ENCODE measurements around the gene PCGF3.
"Not testable (repeated sequence)": the region's sequence is repeated elsewhere in the genome, so short reads cannot be mapped to it uniquely, and the experiment has no call there.

The PCGF3 gene

GRCh38 chr4:668219-668618 is 37.4 kb upstream of the PCGF3 start:
- not testable (repeated sequence) for DNase-seq (ENCODE audit: low read depth in 2 of 2)

DNA sequence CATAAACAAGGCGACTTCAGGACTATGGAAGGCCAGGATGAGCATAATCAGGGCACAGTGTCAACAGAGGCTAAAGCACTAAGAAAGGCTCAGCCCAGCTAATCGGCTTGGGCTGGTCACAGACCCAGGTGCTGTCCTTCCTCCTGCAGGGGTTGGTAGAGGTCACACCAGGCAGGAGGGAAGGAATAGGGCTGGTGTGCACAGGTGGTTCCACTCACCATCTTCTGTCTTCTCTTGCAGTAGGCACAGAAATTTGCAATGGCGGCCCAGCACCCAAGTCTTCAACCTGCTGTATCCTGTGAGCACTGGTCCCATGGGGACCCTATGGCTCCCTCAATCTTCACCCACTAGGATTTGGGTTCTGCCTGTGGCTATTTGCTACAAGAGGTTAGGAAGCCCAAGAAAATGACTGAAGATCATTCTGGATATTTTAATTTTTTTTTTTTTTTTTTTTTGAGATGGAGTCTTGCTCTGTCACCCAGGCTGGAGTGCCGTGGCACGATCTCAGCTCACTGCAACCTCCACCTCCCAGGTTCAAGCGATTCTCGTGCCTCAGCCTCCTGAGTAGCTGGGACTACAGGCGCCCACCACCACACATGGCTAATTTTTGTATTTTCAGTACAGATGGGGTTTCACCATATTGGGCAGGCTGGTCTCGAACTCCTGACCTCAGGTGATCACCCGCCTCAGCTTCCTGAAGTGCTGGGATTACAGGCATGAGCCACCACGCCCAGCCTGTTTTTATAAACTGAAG is 35.6 kb upstream of the PCGF3 start:
- DNase-seq (ENCODE audit: low read depth in 2 of 2), result not testable (repeated sequence)

DNA sequence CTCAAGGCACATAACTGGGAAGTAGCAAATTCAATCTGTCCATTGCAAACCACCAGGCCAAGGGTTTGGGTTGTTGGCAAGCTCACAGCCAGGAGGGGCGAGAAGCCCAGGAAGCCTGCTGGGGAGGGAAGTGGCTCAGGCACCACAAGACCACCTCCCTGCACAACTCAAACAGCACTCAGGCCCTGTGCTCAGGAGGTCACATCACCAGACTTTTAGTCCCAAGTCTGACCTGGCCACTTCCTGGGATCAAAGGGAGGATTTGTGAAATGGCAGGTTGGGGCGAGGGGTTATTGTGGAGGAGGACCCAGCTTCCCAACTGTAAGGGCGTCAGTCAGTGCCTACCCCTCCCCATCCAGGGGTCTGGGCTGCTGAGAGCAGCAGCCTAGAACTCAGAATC is 33.9 kb upstream of the PCGF3 start:
- no peak for DNase-seq (ENCODE audit: low read depth in 2 of 2)

DNA sequence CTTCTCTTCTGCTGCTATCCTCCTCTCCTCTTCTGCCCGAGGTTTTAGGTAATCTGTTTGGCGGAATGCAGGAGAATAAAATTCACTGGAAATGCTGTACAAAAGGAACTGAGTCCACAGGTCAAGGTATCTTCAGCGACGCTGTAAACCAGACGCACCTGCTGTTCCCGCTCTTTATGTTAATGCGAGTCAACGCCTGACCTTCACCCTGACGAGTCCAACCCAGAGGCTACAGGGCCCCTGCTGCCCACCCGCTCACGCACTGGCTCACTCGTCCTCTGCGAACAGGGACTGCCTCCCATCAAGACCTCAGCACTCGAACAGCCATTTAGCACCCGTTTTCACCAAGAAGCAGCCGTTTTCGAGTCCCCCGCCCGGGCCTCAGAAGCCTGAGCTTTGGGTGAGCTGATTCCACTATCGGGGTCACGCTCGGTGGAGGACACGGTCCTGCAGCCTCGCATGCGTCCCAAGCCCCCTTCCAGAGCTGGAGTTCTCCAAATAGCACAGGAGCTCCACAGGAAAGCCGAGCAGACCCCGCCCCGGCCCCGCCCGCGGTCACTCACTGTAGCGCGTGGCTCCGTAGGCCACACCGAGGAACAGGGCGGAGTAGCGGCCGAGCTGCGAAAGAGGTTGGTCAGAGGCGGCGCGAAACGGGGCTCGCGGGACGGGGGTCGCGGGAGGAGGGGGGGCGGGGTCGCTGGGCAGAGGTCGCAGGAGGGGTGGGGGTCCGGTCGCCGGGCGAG is 32.1 kb upstream of the PCGF3 start:
- no peak for DNase-seq (ENCODE audit: low read depth in 2 of 2)

- peak; percentile 97 to 99 for DNase-seq (ENCODE audit: low read depth in 2 of 2)
These were observed 31.2 kb upstream of the PCGF3 start, which contains the start of the genes ATP5ME and MYL5 for GRCh38 chr4:674172-675035. ATP5ME (minus strand) TSS chr4:674276; CDS start chr4:674247, 29 bp downstream. MYL5 (plus strand) TSS chr4:674542; CDS start chr4:678027, 3,485 bp downstream.

GRCh38 chr4:675036-675882 is 30.4 kb upstream of the PCGF3 start:
- no peak for DNase-seq (ENCODE audit: low read depth in 2 of 2)

DNA sequence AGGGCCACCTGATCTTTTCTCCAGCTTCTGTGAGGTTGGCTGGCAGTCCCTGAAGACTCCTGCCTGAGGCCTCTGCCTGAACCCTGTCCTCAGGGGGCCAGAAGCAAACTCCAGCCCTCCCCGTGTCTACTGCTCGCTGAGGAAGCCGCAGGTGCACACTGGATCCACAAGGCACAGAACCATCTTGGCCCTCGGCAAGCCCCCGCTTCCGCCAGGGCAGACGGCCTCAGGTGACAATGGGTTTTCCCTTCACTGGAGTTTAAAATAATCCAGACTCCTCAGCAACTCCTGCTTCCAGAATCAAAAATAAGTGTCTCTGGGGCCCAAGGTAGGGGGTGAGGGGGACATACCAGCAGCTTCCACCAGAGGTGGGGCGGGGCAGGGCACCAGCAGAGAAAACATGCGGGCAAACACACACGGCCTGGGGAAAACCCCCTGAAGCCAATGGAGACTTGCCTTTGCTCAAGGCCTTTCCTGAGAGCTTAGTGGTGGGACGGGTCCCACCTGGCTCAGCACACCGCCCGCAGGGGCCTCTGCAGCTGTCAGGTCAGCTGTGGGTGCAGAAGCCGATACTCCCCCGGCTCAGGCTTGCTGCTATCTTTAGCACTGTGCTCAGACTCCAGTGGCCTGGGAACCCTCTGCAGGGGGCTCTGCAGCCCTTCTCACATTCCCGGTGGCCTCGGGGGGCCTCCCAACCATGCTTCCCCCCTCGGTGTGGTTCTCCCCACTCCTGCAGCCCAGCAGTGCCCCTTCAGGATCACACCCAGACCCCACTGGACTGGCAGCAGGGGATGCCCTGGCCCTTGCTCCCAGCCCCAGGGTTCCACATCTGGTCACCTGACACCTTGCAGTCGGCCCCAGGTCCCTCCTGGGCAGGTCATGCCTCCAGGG is 29.4 kb upstream of the PCGF3 start:
- DNase-seq (ENCODE audit: low read depth in 2 of 2), result no peak

DNA sequence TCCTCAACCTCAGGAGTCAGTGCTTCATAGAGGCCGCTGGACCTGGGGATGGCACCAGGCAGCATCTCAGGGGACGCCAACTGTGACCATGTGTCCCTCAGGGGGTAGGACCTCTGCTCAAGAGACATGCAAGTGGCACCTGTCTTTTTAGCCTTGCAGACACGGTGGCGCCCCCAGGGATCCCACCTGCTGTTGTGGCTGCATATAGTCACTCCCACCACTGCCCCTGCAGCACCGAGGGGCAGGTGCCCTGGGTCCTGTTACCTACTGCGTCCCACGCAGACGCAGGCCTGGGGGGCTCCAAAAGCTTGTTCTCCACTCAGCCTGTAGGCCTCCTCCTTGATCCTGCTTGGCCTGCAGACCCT is 28.8 kb upstream of the PCGF3 start:
- DNase-seq (ENCODE audit: low read depth in 2 of 2), result no peak

DNA sequence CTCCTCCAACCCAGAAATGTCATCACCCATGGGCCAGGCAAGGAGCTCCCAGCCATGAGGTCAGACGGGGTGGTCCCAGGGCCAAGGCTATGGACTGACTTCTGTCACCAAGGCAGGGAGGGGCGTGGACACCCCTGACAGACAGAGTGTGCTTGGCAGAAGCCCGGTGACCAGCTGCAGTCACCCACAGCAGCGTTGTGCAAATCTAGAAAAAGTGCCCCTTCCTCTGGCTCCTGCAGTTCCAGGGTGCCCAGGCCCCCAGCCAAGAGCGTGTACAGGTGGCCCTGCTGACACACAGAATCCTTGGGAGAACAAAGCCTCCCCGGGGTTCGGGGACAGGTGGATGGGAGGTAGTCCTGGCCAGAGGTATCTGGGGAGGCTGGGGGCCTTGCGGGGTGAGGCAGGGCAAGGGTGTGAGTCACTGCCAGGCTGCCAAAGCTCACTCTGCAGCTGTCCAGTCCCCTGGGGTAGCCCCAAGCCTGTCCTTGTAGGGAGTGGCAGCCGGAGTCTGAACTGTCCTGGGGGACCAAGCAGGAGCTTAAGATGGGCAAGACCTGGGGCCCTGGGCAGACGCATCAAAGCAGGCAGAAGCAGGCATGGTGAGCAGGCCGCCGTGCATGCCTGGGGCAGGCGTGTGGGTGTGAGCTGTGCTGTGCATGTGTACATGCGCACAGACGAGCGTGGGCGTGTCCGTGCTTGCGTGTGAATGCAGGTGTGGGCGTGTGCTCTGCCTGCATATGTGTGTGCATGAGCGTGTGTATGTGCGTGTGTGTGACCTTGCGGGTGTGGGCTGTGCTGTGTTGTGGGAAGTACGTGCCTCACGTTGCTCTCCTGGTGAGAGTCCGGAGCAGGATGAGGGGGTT is 28.0 kb upstream of the PCGF3 start:
- no peak for DNase-seq (ENCODE audit: low read depth in 2 of 2)

- no peak for DNase-seq (ENCODE audit: low read depth in 2 of 2)
These were observed 27.1 kb upstream of the PCGF3 start for GRCh38 chr4:678331-679103.

- no peak for DNase-seq (ENCODE audit: low read depth in 2 of 2)
These were observed 26.5 kb upstream of the PCGF3 start for GRCh38 chr4:679104-679481.

GRCh38 chr4:679629-680028 is 26.0 kb upstream of the PCGF3 start:
- no peak for DNase-seq (ENCODE audit: low read depth in 2 of 2)

GRCh38 chr4:680091-680490 is 25.5 kb upstream of the PCGF3 start:
- no peak for DNase-seq (ENCODE audit: low read depth in 2 of 2)

DNA sequence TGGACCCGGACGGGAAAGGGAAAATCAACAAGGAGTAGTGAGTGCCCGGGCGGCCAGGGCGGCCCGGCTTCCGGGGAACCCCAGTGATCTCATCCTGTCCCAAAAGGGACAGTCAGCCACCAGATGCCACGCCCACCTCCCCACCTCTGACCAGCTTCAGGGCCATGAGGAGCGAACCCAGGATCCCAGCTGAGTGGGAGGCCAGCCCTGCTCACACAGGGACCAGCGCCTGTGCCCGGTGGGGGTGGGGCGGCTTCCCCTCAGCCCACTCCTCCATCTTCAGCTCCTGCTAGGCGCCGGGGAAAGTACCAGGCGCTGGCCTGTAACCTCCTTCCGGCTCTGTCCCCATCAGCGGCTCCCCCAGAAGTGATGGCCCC is 25.1 kb upstream of the PCGF3 start:
- no peak for DNase-seq (ENCODE audit: low read depth in 2 of 2)

GRCh38 chr4:680928-681645 is 24.5 kb upstream of the PCGF3 start:
- DNase-seq (ENCODE audit: low read depth in 2 of 2), result no peak

DNA sequence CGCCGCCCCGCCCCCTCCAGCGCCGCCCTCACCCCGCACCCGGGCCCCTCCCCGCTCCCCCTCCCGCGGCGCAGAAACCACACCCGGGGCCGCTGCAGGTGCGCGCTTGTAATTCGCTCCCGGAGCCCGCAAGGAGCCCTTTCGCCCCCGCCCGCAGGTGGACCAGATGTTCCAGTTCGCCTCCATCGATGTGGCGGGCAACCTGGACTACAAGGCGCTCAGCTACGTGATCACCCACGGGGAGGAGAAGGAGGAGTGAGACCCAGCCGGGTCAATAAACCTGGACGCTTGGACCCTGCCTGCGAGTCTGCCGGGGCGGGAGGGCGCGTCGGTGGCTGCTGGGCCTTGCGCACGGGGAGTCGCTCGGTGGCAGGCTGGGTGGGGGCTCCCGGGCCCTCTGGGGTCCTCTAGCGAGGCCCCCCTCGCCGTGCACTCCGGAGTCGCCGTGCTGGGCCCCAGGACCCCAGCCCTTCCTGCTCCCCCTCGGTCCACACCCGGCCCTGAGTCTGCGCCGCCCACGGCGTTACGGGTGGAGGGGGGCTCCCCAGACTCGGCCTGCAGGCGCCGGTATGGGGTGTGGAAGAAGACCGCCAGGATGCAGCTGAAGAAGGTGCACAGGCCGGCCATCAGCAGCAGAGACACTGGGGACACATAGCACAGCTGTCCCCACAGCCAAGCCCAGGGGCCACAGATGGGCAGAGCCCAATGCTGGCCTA is 23.7 kb upstream of the PCGF3 start:
- no peak for DNase-seq (ENCODE audit: low read depth in 2 of 2)

DNA sequence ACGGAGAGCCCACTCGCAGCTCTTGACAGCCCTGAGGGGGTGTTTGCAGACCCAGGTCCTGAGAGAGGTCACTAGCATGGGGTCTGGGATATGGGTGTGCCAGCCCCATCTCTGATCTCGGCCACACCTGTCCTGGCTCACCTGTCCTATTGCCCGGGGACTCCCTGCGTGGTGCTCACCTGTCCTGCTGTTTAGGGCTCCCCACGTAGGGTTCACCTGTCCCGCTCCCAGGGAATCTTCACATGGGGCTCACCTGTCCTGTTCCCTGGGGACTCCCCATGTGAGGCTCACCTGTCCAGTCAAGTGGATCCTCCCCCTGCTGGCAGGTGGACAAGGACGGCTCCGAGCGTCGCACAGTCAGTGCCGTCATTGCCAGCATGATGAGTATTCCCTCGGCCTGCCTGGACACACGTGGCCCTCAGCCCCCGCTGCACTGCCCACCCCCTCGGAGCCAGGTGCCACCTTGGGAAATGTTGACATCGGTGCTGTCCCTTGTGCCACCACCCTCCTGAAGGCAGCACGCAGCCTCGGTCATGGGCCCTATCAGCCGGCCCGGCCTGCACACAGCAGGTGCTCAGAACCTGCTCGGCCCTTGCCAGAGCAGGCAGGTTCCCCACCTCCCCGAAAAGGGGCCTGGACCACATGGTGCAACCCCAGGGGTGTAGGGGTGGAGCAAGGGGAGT is 23.0 kb upstream of the PCGF3 start:
- DNase-seq (ENCODE audit: low read depth in 2 of 2), result no peak

Measured in stimulated activated CD4-positive, alpha-beta T cell treated with anti-CD3 and anti-CD28 coated beads, Interleukin-1b, Interleukin-23, amount 100 ng/mL, for 4 hours (primary cell).